Activated T-cell treated with anti-CD3 and anti-CD28 coated beads, Interleukin-2, amount 50 U/mL, for 72 hours (primary cell): Measurements from ENCODE around the gene KDM8. TPM values are rescaled to one million over a fixed set of nuclear protein-coding genes. Genes with fewer than 3 reads are reported as not detected.

ENCODE experiments used
- ATAC-seq, 2 donors: fragments of 150-1000 bp; cut with Tn5 transposase; replicated peaks in 1 of 2; 2 replicates each; pipeline ENCODE4 v1.10.0; 2021; ENCODE audit warnings: moderate library complexity in 2 of 2, mild to moderate bottlenecking in 1 of 2
- DNase-seq, 2 donors: peaks; one replicate each; pipeline ENCODE4 v3.0.0; 2021 to 2022; ENCODE audit warnings: mixed read lengths in 1 of 2
- H3K27ac Mint-ChIP-seq: one replicate; pipeline ENCODE4 v1.8.0; 2022; ENCODE audit warnings: mild to moderate bottlenecking, moderate library complexity, mixed read lengths
- H3K27me3 Mint-ChIP-seq: one replicate; pipeline ENCODE4 v1.8.0; 2022; ENCODE audit warnings: low read depth, mixed read lengths
- H3K36me3 Mint-ChIP-seq, 2 donors: one replicate each; pipeline ENCODE4 v1.8.0; 2022; ENCODE audit warnings: mixed read lengths in 2 of 2, mild to moderate bottlenecking in 1 of 2; ENCODE audit not compliant: insufficient read depth in 2 of 2
- H3K4me1 Mint-ChIP-seq: one replicate; pipeline ENCODE4 v1.8.0; 2022; ENCODE audit warnings: low read depth, mixed read lengths
- H3K4me3 Mint-ChIP-seq, 2 donors: one replicate each; pipeline ENCODE4 v1.8.0; 2022; ENCODE audit warnings: mild to moderate bottlenecking in 2 of 2, mixed read lengths in 2 of 2, moderate library complexity in 2 of 2
- H3K9me3 Mint-ChIP-seq, 2 donors: one replicate each; pipeline ENCODE4 v1.8.0; 2022; ENCODE audit warnings: mixed read lengths in 2 of 2
- total RNA-seq, 2 donors: library from RNA; stranded (reverse); gene quantifications; one replicate each; pipeline ENCODE4 v1.2.3, GENCODE V29; 2022

KDM8 gene
- total RNA-seq, 2 donors from 2014 or later, result 12.8 to 16.2 TPM

- Mint-ChIP-seq H3K27ac (peak overlapping the region; percentile 74), H3K36me3 (peaks cover 15 to 22% of the 10 kb centered on the region in 2 donors), H3K9me3 (no peaks in the 10 kb centered on the region), H3K27me3 (no peaks in the 10 kb centered on the region), H3K4me3 (peak overlapping the region; percentile 33 to 59), H3K4me1 (peaks cover 83% of the 10 kb centered on the region)
- DNase-seq, result no peak
- no peak for ATAC-seq
Measured at GRCh38 chr16:27265982-27266381, 62.7 kb downstream of the KDM8 start.

GRCh38 chr16:27267037-27267677 is 63.8 kb downstream of the KDM8 start:
- peaks cover 17 to 30% of the 10 kb centered on the region in 2 donors for H3K36me3 Mint-ChIP-seq
- peaks cover 86% of the 10 kb centered on the region for H3K4me1 Mint-ChIP-seq
- DNase-seq (no peak), ATAC-seq (no peak)
- peak overlapping the region; percentile 69 for H3K27ac Mint-ChIP-seq
- peak overlapping the region; percentile 96 to 97 for H3K4me3 Mint-ChIP-seq
- no peaks in the 10 kb centered on the region for H3K27me3 Mint-ChIP-seq
- peaks cover 1 to 2% of the 10 kb centered on the region in 2 donors for H3K9me3 Mint-ChIP-seq

- no peaks in the 10 kb centered on the region for H3K27me3 Mint-ChIP-seq
- H3K27ac Mint-ChIP-seq, result peak within 1 kb of the TSS; percentile 95
- H3K36me3 Mint-ChIP-seq, result peaks cover 12 to 26% of the 10 kb centered on the region in 2 donors
- peaks cover 2% of the 10 kb centered on the region in 2 donors for H3K9me3 Mint-ChIP-seq
- peak within 1 kb of the TSS; percentile 96 to 97 for H3K4me3 Mint-ChIP-seq
- ATAC-seq, result peak; percentile 90 to 96
- H3K4me1 Mint-ChIP-seq, result peaks cover 86% of the 10 kb centered on the region
- peak; percentile 98 to 99 for DNase-seq
Measured at GRCh38 chr16:27268376-27269299, 65.3 kb downstream of the KDM8 start, which contains the start of gene NSMCE1. NSMCE1 (minus strand) TSS chr16:27268772; CDS start chr16:27257570, 11,202 bp downstream.

- ATAC-seq (no peak), DNase-seq (no peak)
- H3K9me3 Mint-ChIP-seq, result peaks cover 2% of the 10 kb centered on the region in 2 donors
- peak overlapping the region; percentile 95 for H3K27ac Mint-ChIP-seq
- H3K36me3 Mint-ChIP-seq, result peaks cover 12 to 26% of the 10 kb centered on the region in 2 donors
- H3K4me3 Mint-ChIP-seq, result peak overlapping the region; percentile 96 to 97
- no peaks in the 10 kb centered on the region for H3K27me3 Mint-ChIP-seq
- H3K4me1 Mint-ChIP-seq, result peaks cover 86% of the 10 kb centered on the region
Measured at GRCh38 chr16:27269300-27270150, 66.2 kb downstream of the KDM8 start.

- DNase-seq, result peak in 1 of 2 donors; percentile 44
- Mint-ChIP-seq H3K27ac (peak overlapping the region; percentile 95), H3K4me1 (peaks cover 82% of the 10 kb centered on the region), H3K27me3 (no peaks in the 10 kb centered on the region), H3K9me3 (peaks cover 2% of the 10 kb centered on the region in 2 donors), H3K4me3 (peak overlapping the region; percentile 96 to 97), H3K36me3 (peaks cover 12 to 26% of the 10 kb centered on the region in 2 donors)
- ATAC-seq, result peak in 1 of 2 donors; percentile 42
Measured at GRCh38 chr16:27270349-27270748, 67.0 kb downstream of the KDM8 start.

Other genes with a start within 250 kb of the KDM8 start
- not detected for gene C16orf82, start 136.6 kb upstream of the KDM8 start, total RNA-seq
- gene NSMCE1, start 65.2 kb downstream of the KDM8 start, total RNA-seq, result 100 to 1,000 TPM; 119 to 165 TPM
- gene IL4R, start 110.4 kb downstream of the KDM8 start, total RNA-seq, result 100 to 1,000 TPM; 313 to 348 TPM
- 100 to 1,000 TPM; 155 to 166 TPM for gene IL21R, start 198.6 kb downstream of the KDM8 start, total RNA-seq